ENCODE data around the gene SMIM12. TPM values are rescaled to one million over a fixed set of nuclear protein-coding genes. Genes with fewer than 3 reads are reported as not detected.

SMIM12 gene
- total and polyA plus RNA-seq, 7 donors = 18.0 to 63.1 (median 25.3) TPM

DNA sequence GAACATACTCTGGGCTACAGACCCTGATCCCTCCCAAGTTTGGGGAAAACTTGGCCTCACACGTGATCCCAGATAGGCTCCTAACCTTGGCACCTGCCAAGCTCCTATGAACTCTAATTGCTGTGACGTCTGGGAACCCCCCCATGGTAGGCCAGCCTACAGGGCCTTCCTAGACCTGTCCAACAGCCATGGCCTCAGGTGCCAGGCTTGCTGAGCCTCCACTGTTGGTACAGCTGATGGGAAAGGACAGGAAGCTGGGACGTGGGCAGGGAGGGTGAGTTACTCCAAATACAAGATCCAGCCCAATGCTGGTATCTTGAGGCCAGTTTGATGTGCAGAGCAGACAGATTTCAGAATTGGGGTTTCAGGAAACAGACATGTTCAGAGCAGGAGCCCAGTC lies 19.1 kb downstream of the SMIM12 start:
- Histone ChIP-seq H3K27me3 (no peaks in the 10 kb centered on the region), H3K9me3 (no peaks in the 10 kb centered on the region), H3K4me3 (no peak overlapping the region), H3K4me1 (no peaks in the 10 kb centered on the region), H3K27ac (no peak overlapping the region), H3K36me3 (no peaks in the 10 kb centered on the region)
- intact Hi-C loops (cut with DNase I) = no loop called here
- TF ChIP-seq POLR2AphosphoS5 (IDR thresholded peaks at IDR 0.05) = no peak
- TF ChIP-seq, protein P1, sequence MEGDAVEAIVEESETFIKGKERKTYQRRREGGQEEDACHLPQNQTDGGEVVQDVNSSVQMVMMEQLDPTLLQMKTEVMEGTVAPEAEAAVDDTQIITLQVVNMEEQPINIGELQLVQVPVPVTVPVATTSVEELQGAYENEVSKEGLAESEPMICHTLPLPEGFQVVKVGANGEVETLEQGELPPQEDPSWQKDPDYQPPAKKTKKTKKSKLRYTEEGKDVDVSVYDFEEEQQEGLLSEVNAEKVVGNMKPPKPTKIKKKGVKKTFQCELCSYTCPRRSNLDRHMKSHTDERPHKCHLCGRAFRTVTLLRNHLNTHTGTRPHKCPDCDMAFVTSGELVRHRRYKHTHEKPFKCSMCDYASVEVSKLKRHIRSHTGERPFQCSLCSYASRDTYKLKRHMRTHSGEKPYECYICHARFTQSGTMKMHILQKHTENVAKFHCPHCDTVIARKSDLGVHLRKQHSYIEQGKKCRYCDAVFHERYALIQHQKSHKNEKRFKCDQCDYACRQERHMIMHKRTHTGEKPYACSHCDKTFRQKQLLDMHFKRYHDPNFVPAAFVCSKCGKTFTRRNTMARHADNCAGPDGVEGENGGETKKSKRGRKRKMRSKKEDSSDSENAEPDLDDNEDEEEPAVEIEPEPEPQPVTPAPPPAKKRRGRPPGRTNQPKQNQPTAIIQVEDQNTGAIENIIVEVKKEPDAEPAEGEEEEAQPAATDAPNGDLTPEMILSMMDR (IDR thresholded peaks at IDR 0.05) = no peak
- no peak for TF ChIP-seq EP300 (IDR thresholded peaks at IDR 0.05)
- no peak for TF ChIP-seq POLR2A (IDR thresholded peaks at IDR 0.05)
- 87 to 92% methylated on average over 3 of the region's 3 CpGs for WGBS, 2 donors
- no peak for DNase-seq

DNA sequence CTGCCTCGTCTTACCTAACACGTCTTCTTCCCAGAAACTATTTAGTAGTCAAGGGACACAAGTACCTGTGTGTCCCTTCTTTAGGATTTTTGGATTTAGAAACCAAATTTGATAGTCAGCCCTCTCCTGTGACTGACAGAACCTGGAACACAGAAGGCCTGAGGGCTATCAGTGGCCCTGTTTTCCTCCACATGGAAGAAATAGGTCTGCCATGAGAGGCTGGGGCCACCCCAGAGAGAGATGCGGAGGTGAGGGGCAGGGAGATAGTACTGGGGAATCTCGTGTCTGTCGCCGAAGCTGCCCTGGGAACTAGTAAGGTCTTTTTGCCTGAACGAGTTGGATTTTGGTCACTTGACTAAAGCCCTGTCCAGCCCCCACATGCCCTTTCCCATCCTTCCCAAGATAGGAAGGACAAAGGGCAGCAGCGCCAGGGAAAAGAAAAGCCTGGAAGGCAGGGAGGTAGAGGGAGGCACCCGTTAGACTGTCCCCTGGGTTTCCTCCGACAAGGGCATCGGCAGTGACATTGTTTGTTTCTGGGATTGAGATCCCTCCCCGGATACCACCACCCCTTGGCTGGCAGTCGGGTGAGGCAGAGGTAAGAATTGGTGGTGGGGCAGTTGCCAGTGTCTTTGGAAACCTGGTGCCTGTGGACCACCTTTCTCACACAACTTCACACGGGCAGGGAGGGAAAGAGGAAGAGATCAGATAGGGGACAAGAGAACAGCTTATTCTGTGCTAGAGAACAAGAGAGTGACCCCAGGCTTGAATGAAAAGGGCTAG lies 19.8 kb downstream of the SMIM12 start:
- intact Hi-C loops (cut with DNase I) = no loop called here
- no peaks in the 10 kb centered on the region for H3K27me3 ChIP-seq
- 83 to 87% methylated on average over 14 of the region's 14 CpGs for WGBS, 2 donors
- no peaks in the 10 kb centered on the region for H3K9me3 ChIP-seq
- DNase-seq = no peak
- H3K27ac ChIP-seq = no peak overlapping the region
- no peaks in the 10 kb centered on the region for H3K4me1 ChIP-seq
- no peak overlapping the region for H3K4me3 ChIP-seq
- no peaks in the 10 kb centered on the region for H3K36me3 ChIP-seq
- TF ChIP-seq POLR2AphosphoS5 (IDR thresholded peaks at IDR 0.05) (no peak), EP300 (IDR thresholded peaks at IDR 0.05) (no peak), POLR2A (IDR thresholded peaks at IDR 0.05) (no peak)
- TF ChIP-seq, protein P1 (IDR thresholded peaks at IDR 0.05) = no peak

DNA sequence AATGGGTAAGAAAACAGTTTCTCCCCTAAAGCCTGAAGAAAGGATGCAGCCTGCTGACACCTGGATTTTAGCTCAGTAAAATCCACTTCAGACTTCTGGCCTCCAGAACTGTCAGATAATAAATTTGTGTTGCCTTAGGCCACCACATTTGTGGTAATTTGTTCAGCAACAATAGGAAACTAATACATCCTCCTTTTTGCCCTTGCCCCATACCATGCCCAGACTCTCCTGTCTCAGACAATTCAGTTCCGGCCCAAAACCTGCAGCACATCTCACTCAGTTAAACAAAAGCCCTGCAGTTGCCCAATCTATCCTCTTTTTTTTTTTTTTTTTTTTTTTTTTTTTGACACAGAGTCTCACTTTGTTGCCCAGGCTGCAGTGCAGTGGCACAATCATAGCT lies 25.8 kb downstream of the SMIM12 start:
- Histone ChIP-seq H3K9me3 (no peaks in the 10 kb centered on the region), H3K4me3 (no peak overlapping the region), H3K27ac (no peak overlapping the region), H3K4me1 (no peaks in the 10 kb centered on the region), H3K36me3 (no peaks in the 10 kb centered on the region), H3K27me3 (no peaks in the 10 kb centered on the region)
- no peak for TF ChIP-seq POLR2A (IDR thresholded peaks at IDR 0.05)
- no peak for TF ChIP-seq POLR2AphosphoS5 (IDR thresholded peaks at IDR 0.05)
- TF ChIP-seq EP300 (IDR thresholded peaks at IDR 0.05) = no peak
- TF ChIP-seq, protein P1 (IDR thresholded peaks at IDR 0.05) = no peak
- no peak for DNase-seq
- intact Hi-C loops (cut with DNase I) = no loop called here
- WGBS, 2 donors = 92% methylated on average over 1 of the region's 1 CpG

DNA sequence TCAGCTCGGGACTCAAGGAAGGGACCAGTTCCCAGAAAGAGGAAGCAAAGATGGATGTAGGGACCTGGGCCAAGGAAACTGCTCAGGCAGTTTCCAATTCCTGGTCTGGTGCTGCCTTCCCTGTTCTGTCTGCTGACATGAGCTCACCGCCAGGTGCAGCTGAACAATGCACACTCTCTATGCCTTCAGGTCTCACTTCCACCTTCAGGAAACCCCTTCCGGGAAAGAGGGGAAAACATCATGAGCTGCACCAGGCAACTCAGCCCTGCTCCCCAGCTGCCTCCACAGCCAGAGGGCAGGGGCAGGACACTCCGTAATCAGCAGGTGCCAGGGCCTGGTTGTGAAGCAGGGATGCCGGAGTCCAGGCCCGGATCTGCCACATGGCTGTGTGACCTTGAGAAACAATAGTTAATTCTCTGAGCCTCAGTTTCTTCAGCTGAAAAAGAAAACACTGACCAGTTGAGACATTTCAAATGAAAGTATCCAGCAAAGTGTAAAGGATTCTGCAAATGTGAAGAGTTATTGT lies 27.8 kb downstream of the SMIM12 start:
- TF ChIP-seq, protein P1 (IDR thresholded peaks at IDR 0.05) = no peak
- TF ChIP-seq POLR2AphosphoS5 (IDR thresholded peaks at IDR 0.05) (no peak), EP300 (IDR thresholded peaks at IDR 0.05) (no peak), POLR2A (IDR thresholded peaks at IDR 0.05) (no peak)
- H3K9me3 ChIP-seq = no peaks in the 10 kb centered on the region
- H3K4me3 ChIP-seq = no peak overlapping the region
- no peak overlapping the region for H3K27ac ChIP-seq
- H3K4me1 ChIP-seq = no peaks in the 10 kb centered on the region
- H3K27me3 ChIP-seq = no peaks in the 10 kb centered on the region
- 85 to 86% methylated on average over 6 of the region's 6 CpGs for WGBS, 2 donors
- no peaks in the 10 kb centered on the region for H3K36me3 ChIP-seq
- DNase-seq = no peak
- intact Hi-C loops (cut with DNase I) = no loop called here
